Central memory CD8-positive, alpha-beta T cell (primary cell): ENCODE data around the gene PRKN.

Experiments used
- ATAC-seq: fragments of 150-1000 bp; cut with Tn5 transposase; replicated peaks from 2 replicates; pipeline ENCODE4 v1.10.0; 2022; ENCODE audit warnings: mild to moderate bottlenecking, moderate FRiP score, moderate number of reproducible peaks; ENCODE audit not compliant: poor library complexity, severe bottlenecking; ENCODE audit errors: extremely low read depth
- DNase-seq, 2 donors: peaks; one replicate each; pipeline ENCODE4 v3.0.0; 2021; ENCODE audit warnings: low spot score in 2 of 2
- H3K27ac Mint-ChIP-seq: one replicate; pipeline ENCODE4 v1.8.0; 2022; ENCODE audit warnings: low read depth, mild to moderate bottlenecking, moderate library complexity, mixed read lengths
- H3K27me3 Mint-ChIP-seq: one replicate; pipeline ENCODE4 v1.8.0; 2022; ENCODE audit warnings: mixed read lengths
- H3K36me3 Mint-ChIP-seq: one replicate; pipeline ENCODE4 v1.8.0; 2022; ENCODE audit warnings: mild to moderate bottlenecking, moderate library complexity, mixed read lengths; ENCODE audit not compliant: insufficient read depth
- H3K4me1 Mint-ChIP-seq: one replicate; pipeline ENCODE4 v1.8.0; 2022; ENCODE audit warnings: mixed read lengths
- H3K4me3 Mint-ChIP-seq: one replicate; pipeline ENCODE4 v1.8.0; 2022; ENCODE audit warnings: mild to moderate bottlenecking, moderate library complexity, mixed read lengths
- H3K9me3 Mint-ChIP-seq: one replicate; pipeline ENCODE4 v1.8.0; 2022; ENCODE audit warnings: mixed read lengths

The PRKN gene

GRCh38 chr6:161924516-161925116, 803.0 kb downstream of the PRKN start:
- Mint-ChIP-seq H3K9me3 (no peaks in the 10 kb centered on the region), H3K27me3 (no peaks in the 10 kb centered on the region), H3K4me1 (no peaks in the 10 kb centered on the region), H3K36me3 (no peaks in the 10 kb centered on the region), H3K4me3 (no peak overlapping the region), H3K27ac (no peak overlapping the region)
- DNase-seq (no peak), ATAC-seq (no peak)

- H3K36me3 Mint-ChIP-seq: no peaks in the 10 kb centered on the region
- no peaks in the 10 kb centered on the region for H3K9me3 Mint-ChIP-seq
- H3K4me1 Mint-ChIP-seq: no peaks in the 10 kb centered on the region
- no peaks in the 10 kb centered on the region for H3K27me3 Mint-ChIP-seq
- DNase-seq (no peak), ATAC-seq (no peak)
- no peak overlapping the region for H3K4me3 Mint-ChIP-seq
- no peak overlapping the region for H3K27ac Mint-ChIP-seq
Observed at GRCh38 chr6:161922631-161923119, 804.9 kb downstream of the PRKN start.

GRCh38 chr6:161921602-161922395, 805.8 kb downstream of the PRKN start:
- no peak for ATAC-seq
- Mint-ChIP-seq H3K9me3 (no peaks in the 10 kb centered on the region), H3K4me3 (no peak overlapping the region), H3K36me3 (no peaks in the 10 kb centered on the region), H3K4me1 (no peaks in the 10 kb centered on the region), H3K27ac (no peak overlapping the region), H3K27me3 (no peaks in the 10 kb centered on the region)
- DNase-seq: no peak

- H3K27me3 Mint-ChIP-seq: no peaks in the 10 kb centered on the region
- no peak overlapping the region for H3K4me3 Mint-ChIP-seq
- no peak overlapping the region for H3K27ac Mint-ChIP-seq
- ATAC-seq: no peak
- no peaks in the 10 kb centered on the region for H3K4me1 Mint-ChIP-seq
- no peak for DNase-seq
- no peaks in the 10 kb centered on the region for H3K9me3 Mint-ChIP-seq
- H3K36me3 Mint-ChIP-seq: no peaks in the 10 kb centered on the region
Observed at GRCh38 chr6:161919691-161920090, 807.9 kb downstream of the PRKN start.

- Mint-ChIP-seq H3K4me3 (no peak overlapping the region), H3K27ac (no peak overlapping the region), H3K36me3 (no peaks in the 10 kb centered on the region), H3K27me3 (no peaks in the 10 kb centered on the region), H3K4me1 (no peaks in the 10 kb centered on the region), H3K9me3 (no peaks in the 10 kb centered on the region)
- ATAC-seq: no peak
- DNase-seq: no peak
Observed at GRCh38 chr6:161918628-161919205, 808.8 kb downstream of the PRKN start.

GRCh38 chr6:161918109-161918531, 809.4 kb downstream of the PRKN start:
- no peak for ATAC-seq
- DNase-seq: no peak
- Mint-ChIP-seq H3K4me1 (no peaks in the 10 kb centered on the region), H3K27me3 (no peaks in the 10 kb centered on the region), H3K27ac (no peak overlapping the region), H3K4me3 (no peak overlapping the region), H3K36me3 (no peaks in the 10 kb centered on the region), H3K9me3 (no peaks in the 10 kb centered on the region)

- Mint-ChIP-seq H3K36me3 (no peaks in the 10 kb centered on the region), H3K9me3 (no peaks in the 10 kb centered on the region)
Observed at GRCh38 chr6:161917645-161918044, 809.9 kb downstream of the PRKN start.

GRCh38 chr6:161915456-161915964, 812.1 kb downstream of the PRKN start:
- no peak overlapping the region for H3K4me3 Mint-ChIP-seq
- no peaks in the 10 kb centered on the region for H3K9me3 Mint-ChIP-seq
- ATAC-seq (no peak), DNase-seq (no peak)
- no peaks in the 10 kb centered on the region for H3K27me3 Mint-ChIP-seq
- no peak overlapping the region for H3K27ac Mint-ChIP-seq
- no peaks in the 10 kb centered on the region for H3K36me3 Mint-ChIP-seq
- H3K4me1 Mint-ChIP-seq: no peaks in the 10 kb centered on the region

More at GRCh38 chr6:161917645-161918044, 809.9 kb downstream of the PRKN start:
- H3K27ac Mint-ChIP-seq: no peak overlapping the region
- DNase-seq (no peak), ATAC-seq (no peak)
- no peaks in the 10 kb centered on the region for H3K4me1 Mint-ChIP-seq
- no peaks in the 10 kb centered on the region for H3K27me3 Mint-ChIP-seq
- H3K4me3 Mint-ChIP-seq: no peak overlapping the region

- Mint-ChIP-seq H3K27ac (no peak overlapping the region), H3K4me3 (no peak overlapping the region), H3K9me3 (no peaks in the 10 kb centered on the region), H3K36me3 (no peaks in the 10 kb centered on the region), H3K27me3 (no peaks in the 10 kb centered on the region), H3K4me1 (no peaks in the 10 kb centered on the region)
- DNase-seq (no peak), ATAC-seq (no peak)
Observed at GRCh38 chr6:161908872-161909271, 818.7 kb downstream of the PRKN start.

GRCh38 chr6:161906571-161906970, 821.0 kb downstream of the PRKN start:
- H3K27ac Mint-ChIP-seq: no peak overlapping the region
- DNase-seq (no peak), ATAC-seq (no peak)
- no peaks in the 10 kb centered on the region for H3K36me3 Mint-ChIP-seq
- H3K4me1 Mint-ChIP-seq: no peaks in the 10 kb centered on the region
- no peak overlapping the region for H3K4me3 Mint-ChIP-seq
- H3K27me3 Mint-ChIP-seq: no peaks in the 10 kb centered on the region
- no peaks in the 10 kb centered on the region for H3K9me3 Mint-ChIP-seq

GRCh38 chr6:161903584-161904212, 823.9 kb downstream of the PRKN start:
- Mint-ChIP-seq H3K4me3 (no peak overlapping the region), H3K27ac (no peak overlapping the region), H3K36me3 (no peaks in the 10 kb centered on the region), H3K27me3 (no peaks in the 10 kb centered on the region), H3K4me1 (no peaks in the 10 kb centered on the region), H3K9me3 (no peaks in the 10 kb centered on the region)
- no peak for DNase-seq
- ATAC-seq: no peak

- Mint-ChIP-seq H3K4me3 (no peak overlapping the region), H3K27ac (no peak overlapping the region), H3K4me1 (no peaks in the 10 kb centered on the region), H3K9me3 (no peaks in the 10 kb centered on the region), H3K36me3 (no peaks in the 10 kb centered on the region), H3K27me3 (no peaks in the 10 kb centered on the region)
- DNase-seq: no peak
- no peak for ATAC-seq
Observed at GRCh38 chr6:161901740-161902426, 825.7 kb downstream of the PRKN start.
